Right kidney (tissue), 9 donors: Measurements from ENCODE around the gene CDC42EP3.

Experiments used
- DNase-seq: peaks from one replicate; pipeline ENCODE4 v3.0.0-alpha.2; 2016
- long read RNA-seq, 8 donors: transcript quantifications; one replicate each; lab custom pipeline, GENCODE V29; 2026

Gene CDC42EP3, protein sequence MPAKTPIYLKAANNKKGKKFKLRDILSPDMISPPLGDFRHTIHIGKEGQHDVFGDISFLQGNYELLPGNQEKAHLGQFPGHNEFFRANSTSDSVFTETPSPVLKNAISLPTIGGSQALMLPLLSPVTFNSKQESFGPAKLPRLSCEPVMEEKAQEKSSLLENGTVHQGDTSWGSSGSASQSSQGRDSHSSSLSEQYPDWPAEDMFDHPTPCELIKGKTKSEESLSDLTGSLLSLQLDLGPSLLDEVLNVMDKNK
- long read RNA-seq, donor 1, full-length matches to known transcripts: 20 of 20 reads
- long read RNA-seq, donor 1, partial matches to known transcripts: 0 of 20 reads
- long read RNA-seq, donor 1, other reads (novel, unspliced or antisense): 0 of 20 reads
- long read RNA-seq, donor 2, full-length matches to known transcripts: 18 of 18 reads
- long read RNA-seq, donor 2, partial matches to known transcripts: 0 of 18 reads
- long read RNA-seq, donor 2, other reads (novel, unspliced or antisense): 0 of 18 reads
- long read RNA-seq, donor 3, full-length matches to known transcripts: 18 of 18 reads
- long read RNA-seq, donor 3, partial matches to known transcripts: 0 of 18 reads
- long read RNA-seq, donor 3, other reads (novel, unspliced or antisense): 0 of 18 reads
- long read RNA-seq, donor 4, full-length matches to known transcripts: 16 of 16 reads
- long read RNA-seq, donor 4, partial matches to known transcripts: 0 of 16 reads
- long read RNA-seq, donor 4, other reads (novel, unspliced or antisense): 0 of 16 reads
- long read RNA-seq, donor 5, full-length matches to known transcripts: 23 of 23 reads
- long read RNA-seq, donor 5, partial matches to known transcripts: 0 of 23 reads
- long read RNA-seq, donor 5, other reads (novel, unspliced or antisense): 0 of 23 reads
- long read RNA-seq, donor 6, full-length matches to known transcripts: 21 of 21 reads
- long read RNA-seq, donor 6, partial matches to known transcripts: 0 of 21 reads
- long read RNA-seq, donor 6, other reads (novel, unspliced or antisense): 0 of 21 reads
- long read RNA-seq, donor 7, full-length matches to known transcripts: 32 of 32 reads
- long read RNA-seq, donor 7, partial matches to known transcripts: 0 of 32 reads
- long read RNA-seq, donor 7, other reads (novel, unspliced or antisense): 0 of 32 reads
- long read RNA-seq, donor 8, full-length matches to known transcripts: 24 of 24 reads
- long read RNA-seq, donor 8, partial matches to known transcripts: 0 of 24 reads
- long read RNA-seq, donor 8, other reads (novel, unspliced or antisense): 0 of 24 reads

DNA sequence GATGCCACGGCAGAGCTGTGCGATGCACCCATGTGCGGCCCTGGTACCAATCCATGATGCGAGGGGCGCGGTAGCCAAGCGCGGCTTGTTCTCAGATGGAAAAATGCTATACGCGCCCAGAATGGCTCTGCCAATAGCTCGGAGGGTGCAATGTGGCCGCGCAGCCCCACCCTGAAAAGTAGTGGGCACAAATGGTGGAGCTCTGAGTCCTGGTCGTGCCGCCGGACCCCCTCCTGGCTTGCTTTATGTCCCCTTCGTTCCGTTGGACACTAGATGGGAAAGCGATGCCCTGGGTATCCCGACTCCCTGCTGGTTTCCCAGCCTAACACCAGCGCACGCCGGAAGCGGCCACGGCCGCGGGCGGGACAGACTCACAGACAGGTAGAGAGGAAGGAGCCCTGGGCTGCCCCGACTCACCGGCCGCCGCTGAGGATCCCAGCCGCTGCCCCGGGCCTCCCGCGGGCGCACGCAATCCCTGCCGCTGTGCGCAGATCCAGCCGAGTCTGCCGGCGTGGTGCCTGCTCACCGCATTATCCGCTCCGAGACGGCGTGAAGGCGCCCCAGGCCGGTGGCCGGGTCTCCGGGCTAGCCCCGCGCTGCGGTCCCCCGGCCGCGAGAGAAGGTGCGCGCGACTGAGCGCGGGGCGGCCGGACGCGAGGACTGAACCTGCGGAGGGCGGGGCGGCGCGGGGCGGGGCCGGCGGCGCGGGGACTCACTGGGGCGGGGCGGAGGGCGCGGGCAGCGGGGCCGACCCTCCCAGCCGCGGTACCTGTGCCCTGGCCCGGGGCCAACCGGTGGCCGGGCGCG, at the start of gene CDC42EP3:
TSS of gene CDC42EP3 (minus strand) at position 634 of the 807 bp plus-strand sequence. CDS start 25,055 bp downstream, outside the sequence.
- peak; percentile 89 for DNase-seq

DNA sequence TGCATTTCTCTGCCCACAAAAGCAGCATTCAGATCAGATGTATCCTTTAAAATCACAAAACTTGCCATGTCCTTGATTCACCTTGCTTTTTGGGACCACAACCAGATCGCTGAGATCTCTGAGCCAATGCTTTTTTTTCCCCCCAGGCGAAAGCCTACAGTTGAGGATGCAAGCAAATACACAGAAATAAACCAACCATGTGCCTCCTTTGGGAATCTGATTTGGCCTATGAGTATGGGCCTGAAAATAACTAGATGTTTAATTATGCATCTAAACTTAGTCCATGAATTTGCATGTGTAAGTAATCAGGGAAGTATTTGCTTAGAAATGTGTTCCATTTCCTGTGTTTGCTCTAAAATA, 49.7 kb upstream of the CDC42EP3 start:
- no peak for DNase-seq

DNA sequence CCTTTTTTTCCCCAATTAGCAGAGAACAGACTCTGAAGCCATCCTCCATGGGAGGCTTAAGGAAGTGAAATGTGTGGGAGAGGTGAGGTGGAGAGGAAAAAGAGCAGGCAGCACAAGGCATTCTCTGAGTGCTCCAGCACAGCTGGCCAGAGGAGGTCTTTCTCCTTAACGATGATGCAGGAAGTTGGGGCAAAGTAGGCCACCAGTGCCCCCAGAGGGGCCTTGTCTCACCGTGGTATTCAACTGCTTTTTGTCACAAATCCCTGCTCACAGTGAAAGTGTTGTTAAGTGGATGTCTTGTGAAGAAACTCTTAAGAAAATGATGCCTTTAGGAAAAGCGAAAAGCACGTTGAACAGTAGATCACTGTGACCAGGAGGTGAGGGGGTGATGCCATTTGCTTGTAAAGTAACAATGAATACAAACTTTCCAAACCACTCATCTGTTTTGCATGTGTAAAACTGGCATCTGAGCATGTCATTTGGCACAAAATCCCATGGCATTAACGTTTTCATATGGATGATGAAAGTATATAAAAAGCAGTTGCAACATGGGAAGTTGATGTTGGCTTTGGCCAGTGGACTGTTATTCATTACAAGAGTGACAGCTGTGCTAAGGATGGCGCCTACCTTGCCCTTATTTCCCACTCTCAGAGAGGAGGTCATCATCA, 49.2 kb upstream of the CDC42EP3 start:
- no peak for DNase-seq

DNA sequence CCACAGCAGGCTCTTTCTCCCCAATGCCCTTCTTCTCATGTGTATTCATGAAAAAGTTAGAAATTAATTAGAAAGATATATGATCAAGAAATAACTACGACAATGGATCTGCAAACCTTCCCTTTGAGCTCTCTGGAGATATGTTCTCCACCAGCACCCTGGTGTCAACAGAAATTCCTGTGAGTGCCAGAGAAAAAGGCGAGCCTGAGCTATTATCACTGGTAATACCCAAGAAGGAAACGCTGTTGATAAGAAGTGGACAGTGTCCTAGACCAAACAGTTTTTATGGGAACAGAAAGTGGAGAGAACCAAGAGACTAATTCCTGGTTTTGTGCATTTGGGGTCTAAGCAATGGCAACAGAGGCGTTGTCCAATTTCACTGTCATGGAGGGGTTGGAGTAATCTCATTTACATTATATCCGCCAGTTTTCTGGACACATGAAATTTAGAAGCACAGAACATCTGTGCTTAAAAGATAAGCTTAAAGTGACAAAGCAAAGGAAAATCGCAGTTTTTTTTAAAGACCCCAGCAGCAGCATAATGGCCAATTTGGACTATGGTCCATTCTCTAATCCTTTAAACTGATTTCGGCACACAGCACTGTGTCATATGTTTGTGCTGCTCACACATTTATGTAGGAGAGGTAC, 47.2 kb upstream of the CDC42EP3 start:
- DNase-seq: no peak

DNA sequence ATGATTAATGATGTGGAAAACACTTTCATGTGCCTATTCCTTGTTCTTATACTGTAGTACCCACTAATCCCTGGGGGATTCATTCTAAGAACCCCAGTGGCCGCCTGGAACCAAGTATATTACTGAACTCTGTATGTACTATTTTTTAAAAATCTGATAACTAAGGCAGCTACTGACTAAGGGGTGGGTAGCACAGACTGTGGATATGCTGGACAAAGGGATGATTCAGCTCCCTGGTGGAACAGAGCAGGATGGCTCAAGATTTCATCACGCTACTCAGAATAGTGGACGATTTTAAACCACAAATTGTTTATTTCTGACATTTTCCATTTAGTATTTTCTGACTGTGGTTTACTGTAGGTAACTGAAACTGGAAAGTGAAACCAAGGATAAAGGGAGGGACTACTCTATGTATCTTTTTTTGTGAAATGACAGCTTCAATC, 41.8 kb upstream of the CDC42EP3 start:
- no peak for DNase-seq

DNA sequence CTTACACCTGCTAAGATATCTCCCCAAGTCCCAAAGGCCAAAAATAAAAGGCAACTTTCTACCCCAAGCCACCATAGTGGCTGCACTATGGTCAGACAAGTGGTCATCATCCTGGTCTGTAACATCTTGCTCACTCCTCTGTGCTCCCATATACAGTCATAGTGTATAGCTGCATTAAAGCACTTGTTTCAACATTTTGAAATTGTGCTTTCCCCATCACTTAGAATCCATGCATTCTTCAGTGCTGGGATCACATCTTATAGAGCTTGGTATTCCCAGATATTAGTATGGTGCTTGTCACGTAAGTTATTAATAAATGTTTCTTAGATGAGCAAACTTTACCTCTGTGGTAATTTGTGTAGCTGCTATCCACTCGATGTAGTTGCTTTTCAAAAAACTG, 40.4 kb upstream of the CDC42EP3 start:
- DNase-seq: no peak

DNA sequence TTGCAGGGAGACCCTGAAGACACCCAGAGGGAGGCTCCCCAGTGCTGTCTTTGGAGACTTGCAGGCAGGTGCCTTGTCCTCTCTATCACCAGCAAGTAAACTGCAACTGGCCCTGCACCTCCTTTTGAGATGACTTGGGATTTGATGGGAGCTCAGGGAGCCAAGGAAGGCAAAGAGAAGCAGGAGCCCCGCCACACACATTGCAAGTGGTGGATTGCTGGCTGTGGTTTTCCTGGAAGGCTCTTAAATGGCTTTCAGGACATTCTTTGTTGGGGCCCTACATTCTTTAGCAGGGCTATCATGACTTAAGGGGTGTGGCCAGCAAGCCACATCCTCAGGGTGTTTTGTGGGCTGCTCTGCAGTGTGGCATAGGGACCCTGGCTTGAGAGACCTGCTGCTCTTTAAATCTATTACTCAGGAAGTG, 39.9 kb upstream of the CDC42EP3 start:
- DNase-seq: no peak

DNA sequence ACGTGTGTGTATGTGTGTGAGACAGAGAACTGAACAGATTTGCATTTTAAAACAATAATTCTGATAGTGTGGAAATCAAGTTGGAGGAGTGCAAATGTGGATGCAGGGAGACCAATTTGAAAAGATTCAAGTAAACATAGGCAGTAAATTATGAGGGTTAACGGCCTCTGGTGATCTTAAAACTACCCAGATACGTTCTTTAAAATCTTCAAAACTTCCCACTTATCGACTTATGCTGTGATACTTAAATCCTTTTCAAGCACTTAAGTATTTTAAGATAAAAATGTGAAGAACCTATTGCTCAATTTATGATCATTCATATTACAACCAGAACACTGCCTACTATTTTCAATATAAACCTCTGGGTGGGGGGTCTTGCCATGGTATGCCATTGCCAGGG, 37.7 kb upstream of the CDC42EP3 start:
- DNase-seq: no peak

DNA sequence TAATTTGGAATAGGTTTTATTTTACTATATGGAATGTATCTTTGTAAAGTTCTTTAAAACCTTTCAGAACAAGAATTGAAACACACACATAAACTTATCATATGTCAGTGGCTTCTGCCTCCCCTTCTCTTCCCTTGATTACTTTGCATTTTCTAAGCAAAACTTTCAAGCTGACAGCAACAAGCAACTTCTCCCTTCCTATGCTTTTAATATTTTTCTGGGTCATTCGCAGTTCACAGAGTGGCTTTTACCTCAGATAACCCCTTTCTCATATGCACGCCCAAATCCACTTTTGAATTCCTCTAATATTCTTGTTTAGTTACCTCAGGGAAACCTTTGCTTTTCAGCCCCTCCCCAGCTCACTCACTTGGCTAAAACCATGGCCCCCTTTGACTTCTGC, 36.7 kb upstream of the CDC42EP3 start:
- no peak for DNase-seq

DNA sequence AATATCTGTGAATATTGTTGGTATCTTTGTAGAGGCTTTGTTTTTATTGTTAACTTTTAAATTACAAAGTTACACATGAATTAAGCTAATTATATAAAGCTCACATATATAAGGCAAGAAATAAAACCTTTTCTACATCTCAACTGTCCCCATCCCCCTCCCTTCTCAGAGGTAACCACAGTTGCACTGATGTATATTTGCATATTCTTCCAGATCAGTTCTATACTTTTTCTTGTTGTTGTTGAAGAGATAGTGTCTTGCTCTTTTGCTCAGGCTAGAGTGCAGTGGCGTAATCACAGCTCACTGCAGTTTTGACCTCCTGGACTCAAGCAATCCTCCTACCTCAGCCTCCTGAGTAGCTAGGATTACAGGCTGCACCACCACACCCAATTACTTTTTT, 36.0 kb upstream of the CDC42EP3 start:
- DNase-seq: no peak

DNA sequence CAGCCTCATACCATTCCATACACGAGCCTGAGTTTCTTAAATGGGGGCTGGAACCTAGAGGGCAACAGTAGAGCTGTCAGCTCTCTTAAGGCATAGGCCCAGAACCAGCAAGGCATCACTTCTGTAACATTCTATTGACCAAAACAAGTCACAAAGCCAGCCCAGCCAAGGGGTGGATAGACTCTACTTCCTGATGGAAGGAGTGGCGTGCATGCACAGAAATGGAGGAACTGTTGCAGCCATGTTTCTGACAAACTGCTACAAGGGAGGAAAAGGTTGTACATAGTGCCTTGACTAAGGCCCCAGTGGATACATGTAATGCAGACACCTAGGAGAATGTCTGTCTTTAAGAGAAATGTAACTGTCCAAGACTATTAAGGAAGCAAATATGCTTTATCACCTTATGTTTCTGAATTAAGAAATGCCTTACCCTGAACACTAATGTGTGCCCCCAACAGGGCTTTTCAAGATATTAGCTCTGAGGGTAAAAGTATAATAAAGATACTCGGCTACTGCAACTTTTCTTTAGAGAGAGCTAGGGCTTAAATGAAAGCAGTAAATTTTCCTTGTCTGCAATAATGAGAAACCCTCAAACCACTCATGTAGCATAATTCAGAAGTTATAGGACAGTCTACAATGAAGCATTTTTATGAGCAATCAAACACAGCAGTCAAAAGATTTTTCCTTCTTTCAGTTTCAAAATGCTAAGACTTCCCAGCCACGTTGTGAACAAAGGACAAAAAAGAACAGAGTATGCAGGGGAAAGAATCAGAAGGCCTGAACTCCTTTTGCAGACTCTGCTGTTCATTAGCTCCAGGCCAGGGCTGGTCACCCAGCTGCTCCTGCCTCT, 35.1 kb upstream of the CDC42EP3 start:
- DNase-seq: no peak

DNA sequence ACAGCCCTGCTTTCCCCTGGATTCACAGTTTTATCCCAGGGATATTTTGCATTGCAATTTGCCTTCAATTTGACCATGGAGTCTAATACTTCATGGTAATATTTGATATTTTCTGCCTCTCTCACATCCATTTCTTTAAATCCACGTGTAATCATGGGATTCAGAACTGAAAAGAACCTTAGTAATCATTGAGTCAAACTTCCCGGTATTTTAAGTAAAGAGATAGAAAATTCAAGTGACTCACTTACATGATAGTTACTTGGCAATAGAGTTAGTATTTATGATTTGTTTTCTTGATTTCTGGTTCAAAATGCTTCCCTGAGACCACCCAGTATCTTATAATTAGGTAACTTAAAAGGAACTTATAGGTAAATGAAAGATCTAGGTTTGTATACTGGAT, 33.7 kb upstream of the CDC42EP3 start:
- no peak for DNase-seq

DNA sequence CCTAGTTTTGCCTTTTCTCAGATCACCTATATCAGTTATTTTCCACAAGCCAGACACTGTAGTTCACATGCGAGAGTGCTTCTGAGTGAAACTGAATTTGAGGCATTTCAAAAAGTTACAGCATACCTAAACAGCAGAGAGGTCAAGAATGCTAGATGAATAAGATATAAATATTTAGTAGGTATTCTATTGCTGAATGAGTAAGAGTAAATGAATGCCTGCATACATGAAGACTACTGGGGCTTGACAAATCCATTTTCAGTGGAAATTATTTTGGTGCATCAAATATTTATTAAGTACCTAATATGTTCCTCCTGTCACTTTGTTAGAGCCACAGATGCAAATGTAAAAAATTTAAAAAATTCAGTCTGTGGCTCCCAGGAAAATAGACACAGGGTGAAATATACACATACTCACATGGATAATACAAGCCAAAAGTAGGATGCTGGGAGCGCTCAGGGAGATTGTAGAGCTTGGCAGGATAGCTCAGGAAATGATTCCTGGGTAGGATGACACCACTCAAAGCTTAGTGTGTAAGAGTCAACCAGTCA, 27.6 kb upstream of the CDC42EP3 start:
- no peak for DNase-seq

DNA sequence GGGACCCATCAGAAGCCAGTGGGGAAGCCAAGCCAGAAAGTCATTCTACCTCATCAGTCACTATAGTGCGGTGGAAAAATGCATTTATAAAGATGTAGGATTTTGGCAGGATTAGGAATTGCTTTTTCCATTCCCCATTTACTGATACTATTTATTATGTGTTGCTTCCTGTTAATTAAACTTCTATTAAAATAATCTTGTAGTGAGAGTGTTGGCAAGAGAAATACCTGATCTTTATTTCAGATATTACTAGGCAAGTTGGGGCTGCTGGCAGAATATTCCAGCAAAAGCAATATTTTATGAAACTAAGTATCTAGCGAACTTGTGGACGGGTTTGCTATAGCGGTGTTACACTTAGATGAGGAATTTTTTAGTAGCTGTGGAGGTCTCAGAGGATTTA, 23.9 kb upstream of the CDC42EP3 start:
- DNase-seq: no peak

DNA sequence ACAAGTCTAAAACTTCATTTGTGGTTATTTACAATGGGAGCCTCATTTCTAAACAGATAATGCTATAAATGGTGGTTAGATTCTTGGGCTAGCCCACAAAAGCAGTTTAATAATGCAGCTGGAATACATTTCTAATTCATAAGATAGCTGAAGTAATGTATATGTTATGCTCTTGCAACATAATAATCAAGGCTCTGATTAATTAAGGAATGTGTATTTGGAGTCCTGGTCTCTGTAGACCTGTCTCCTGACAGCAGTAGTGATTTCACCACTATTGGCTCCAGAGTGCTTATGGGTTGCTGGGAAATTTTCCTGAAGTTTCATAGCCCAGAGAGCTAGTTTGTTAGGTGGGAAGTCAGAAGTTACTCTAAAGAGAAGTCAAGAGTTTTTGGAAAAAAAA, 21.3 kb upstream of the CDC42EP3 start:
- no peak for DNase-seq

DNA sequence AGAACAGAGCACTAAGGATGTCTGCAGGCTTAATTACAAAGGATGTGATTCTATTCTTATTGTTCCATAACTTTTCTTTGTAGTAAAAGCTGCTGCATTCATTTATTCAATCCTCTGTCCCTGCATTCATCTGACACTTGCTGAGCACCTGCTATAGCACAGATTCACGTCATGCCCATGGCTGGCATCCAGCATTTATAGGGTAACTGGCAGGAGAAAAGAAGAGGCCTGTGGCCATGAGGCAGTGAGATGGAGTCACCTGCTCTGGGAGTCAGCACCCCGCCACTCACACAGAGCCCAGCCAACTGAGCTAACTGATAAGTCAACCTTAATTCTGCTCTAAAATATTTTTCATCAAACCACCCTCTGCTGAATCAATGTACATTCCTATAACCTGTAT, 18.3 kb upstream of the CDC42EP3 start:
- no peak for DNase-seq

DNA sequence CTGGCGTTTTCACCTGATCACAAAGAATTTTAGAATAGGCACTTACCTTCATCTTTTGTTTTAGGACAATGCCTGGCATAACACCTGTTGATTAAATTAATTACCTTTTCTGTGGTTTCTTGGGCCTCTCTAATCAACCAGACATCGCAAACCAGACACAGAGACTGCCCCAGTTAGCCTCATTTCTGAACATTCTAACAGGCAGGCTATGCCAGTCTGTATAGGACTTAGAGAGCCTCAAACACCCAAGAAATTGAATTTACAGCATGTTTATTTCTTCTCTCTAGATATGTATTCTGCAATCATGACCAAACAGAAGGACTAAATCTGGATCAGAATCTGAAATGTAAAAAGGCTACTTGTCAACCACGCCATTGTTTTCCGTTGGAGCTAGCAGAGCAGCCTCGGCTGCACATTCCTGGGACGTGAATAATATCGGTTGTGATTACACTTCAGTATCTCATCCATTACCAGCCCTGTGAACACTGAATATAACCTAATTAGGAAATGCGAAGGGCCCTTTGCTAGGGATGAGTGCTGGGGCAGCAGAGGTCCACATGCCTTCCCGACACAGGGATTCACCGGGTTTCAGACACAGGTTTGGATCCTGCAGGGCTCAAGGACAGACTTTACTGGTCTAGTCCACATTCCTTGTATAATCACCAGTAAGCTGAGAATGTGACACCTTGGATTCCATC, 17.5 kb upstream of the CDC42EP3 start:
- DNase-seq: no peak

DNA sequence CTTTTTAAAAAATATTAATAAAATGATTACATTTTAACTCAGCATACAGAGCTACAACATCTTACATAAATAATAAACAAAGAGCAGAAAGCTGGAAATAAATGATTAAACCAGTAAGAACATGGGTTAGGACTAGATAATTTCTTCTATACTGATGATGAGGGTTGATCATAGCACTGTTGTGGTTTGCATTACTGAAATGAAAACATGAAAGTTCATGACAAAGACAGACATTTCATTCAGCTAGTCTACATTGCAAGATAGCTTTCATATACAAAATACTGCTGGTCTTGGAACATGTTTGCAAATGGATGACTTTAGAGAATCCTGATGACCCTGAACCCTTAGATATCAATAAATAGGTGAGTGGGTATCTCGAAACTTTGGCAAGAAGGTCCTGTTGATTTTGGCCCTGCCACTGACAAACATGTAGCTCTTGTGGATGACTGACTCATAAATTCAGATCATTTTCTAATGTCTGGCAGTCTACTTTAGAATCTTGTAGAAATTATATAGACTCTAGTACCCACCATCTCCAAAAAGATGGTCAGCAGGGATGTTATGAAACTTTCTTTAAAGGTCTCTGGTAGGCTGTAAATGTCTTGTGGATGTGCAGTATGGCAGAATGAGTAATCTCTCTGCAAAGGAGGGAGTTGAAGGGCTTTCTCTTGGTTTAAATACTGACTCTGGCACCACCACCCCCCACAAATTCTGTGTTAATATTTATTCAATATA, 15.5 kb upstream of the CDC42EP3 start:
- DNase-seq: no peak
